Left ventricle myocardium inferior (tissue), 1 donor: Measurements from ENCODE around the gene COL25A1. TPM values are rescaled to one million over a fixed set of nuclear protein-coding genes. Genes with fewer than 3 reads are reported as not detected.

Source experiments
- DNase-seq: peaks from one replicate; pipeline ENCODE4 v3.0.0-alpha.2; 2020
- H3K27ac ChIP-seq: fragments of 200-600 bp; replicated peaks from 2 replicates; pipeline ENCODE4 v1.8.0; 2021
- H3K27me3 ChIP-seq: fragments of 200-600 bp; 2 replicates; pipeline ENCODE4 v1.8.0; 2021; ENCODE audit warnings: low read depth
- H3K36me3 ChIP-seq: fragments of 200-600 bp; 2 replicates; pipeline ENCODE4 v1.8.0; 2021
- H3K4me1 ChIP-seq: fragments of 200-600 bp; 2 replicates; pipeline ENCODE4 v1.8.0; 2021
- H3K4me3 ChIP-seq: fragments of 200-600 bp; 2 replicates; pipeline ENCODE4 v1.8.0; 2021; ENCODE audit warnings: mild to moderate bottlenecking, moderate library complexity
- H3K9me3 ChIP-seq: fragments of 200-600 bp; replicated peaks from 2 replicates; pipeline ENCODE4 v1.8.0; 2021
- CTCF ChIP-seq: fragments of 200-600 bp; IDR thresholded peaks from 2 replicates; pipeline ENCODE4 v1.8.0; 2021; ENCODE audit warnings: antibody characterized with exemption, mild to moderate bottlenecking, borderline replicate concordance
- intact Hi-C: fragments of 100-400 bp; cut with micrococcal nuclease; formaldehyde crosslinking; loops from one replicate; pipeline ENCODE4 v1.11.0; 2022
- total RNA-seq: library from RNA; stranded (reverse); fragmentation: NEBNext Ultra II Directional; extraction: Animal tissue kit (Norgen Biotek cat#: 25700); gene quantifications from one replicate; pipeline ENCODE4 v1.2.1, GENCODE V29; 2021
- donor health status: DM: no; HTN: yes; CAD: no; lungs with severe emphysema.

Gene COL25A1
- total RNA-seq, 1 donor from 2014 or later: 0.77 TPM

GRCh38 chr4:109266236-109266635 lies 36.2 kb downstream of the COL25A1 start:
- intact Hi-C loops: no loop called here
- Histone ChIP-seq H3K27me3 (no peaks in the 10 kb centered on the region), H3K36me3 (no peaks in the 10 kb centered on the region), H3K9me3 (no peaks in the 10 kb centered on the region), H3K4me3 (no peak overlapping the region), H3K27ac (no peak overlapping the region), H3K4me1 (no peaks in the 10 kb centered on the region)
- TF ChIP-seq CTCF: no peak
- DNase-seq: no peak

GRCh38 chr4:109263721-109264120 lies 38.7 kb downstream of the COL25A1 start:
- no peaks in the 10 kb centered on the region for H3K36me3 ChIP-seq
- H3K4me3 ChIP-seq: no peak overlapping the region
- TF ChIP-seq CTCF: no peak
- intact Hi-C loops: no loop called here
- H3K27ac ChIP-seq: no peak overlapping the region
- no peaks in the 10 kb centered on the region for H3K9me3 ChIP-seq
- H3K4me1 ChIP-seq: no peaks in the 10 kb centered on the region
- no peaks in the 10 kb centered on the region for H3K27me3 ChIP-seq
- DNase-seq: no peak

- H3K9me3 ChIP-seq: no peaks in the 10 kb centered on the region
- no peak for TF ChIP-seq CTCF
Observed at GRCh38 chr4:109256818-109257217, 45.6 kb downstream of the COL25A1 start.

GRCh38 chr4:109254845-109255244 lies 47.6 kb downstream of the COL25A1 start:
- DNase-seq: no peak
- H3K27me3 ChIP-seq: no peaks in the 10 kb centered on the region
- TF ChIP-seq CTCF: no peak
- no peaks in the 10 kb centered on the region for H3K36me3 ChIP-seq
- H3K4me1 ChIP-seq: no peaks in the 10 kb centered on the region
- H3K4me3 ChIP-seq: no peak overlapping the region
- no peaks in the 10 kb centered on the region for H3K9me3 ChIP-seq
- H3K27ac ChIP-seq: no peak overlapping the region
- intact Hi-C loops: no loop called here

More at GRCh38 chr4:109256818-109257217, 45.6 kb downstream of the COL25A1 start:
- no peak overlapping the region for H3K27ac ChIP-seq
- H3K4me3 ChIP-seq: no peak overlapping the region
- no peak for DNase-seq
- H3K27me3 ChIP-seq: no peaks in the 10 kb centered on the region
- no peaks in the 10 kb centered on the region for H3K4me1 ChIP-seq
- intact Hi-C loops: no loop called here
- no peaks in the 10 kb centered on the region for H3K36me3 ChIP-seq

GRCh38 chr4:109251396-109251795 lies 51.1 kb downstream of the COL25A1 start:
- no peak for DNase-seq
- no peaks in the 10 kb centered on the region for H3K27me3 ChIP-seq
- H3K4me1 ChIP-seq: no peaks in the 10 kb centered on the region
- H3K36me3 ChIP-seq: no peaks in the 10 kb centered on the region
- no peak overlapping the region for H3K27ac ChIP-seq
- H3K9me3 ChIP-seq: no peaks in the 10 kb centered on the region
- H3K4me3 ChIP-seq: no peak overlapping the region
- intact Hi-C loops: no loop called here
- no peak for TF ChIP-seq CTCF
